Esophagus squamous epithelium (tissue), 4 donors: ENCODE measurements around the gene CBR3.

Source experiments
- POLR2A ChIP-seq, 4 donors: fragments of 450-650 bp; IDR thresholded peaks; one replicate each; pipeline ENCODE4 v1.6.1; 2017; ENCODE audit warnings: antibody characterized with exemption in 4 of 4, mild to moderate bottlenecking in 4 of 4, moderate library complexity in 3 of 4
- TF ChIP-seq, protein P1 (sequence below), 6 experiments: fragments of 450-650 bp in 4 of 6; fragments of 200-600 bp in 2 of 6; sonication (generic) in 2 of 6; IDR thresholded peaks; one replicate each; pipeline ENCODE4 v1.5.1; 2016 to 2019; ENCODE audit warnings: antibody characterized with exemption in 6 of 6, mild to moderate bottlenecking in 4 of 6, moderate library complexity in 4 of 6

- TF ChIP-seq, protein P1, sequence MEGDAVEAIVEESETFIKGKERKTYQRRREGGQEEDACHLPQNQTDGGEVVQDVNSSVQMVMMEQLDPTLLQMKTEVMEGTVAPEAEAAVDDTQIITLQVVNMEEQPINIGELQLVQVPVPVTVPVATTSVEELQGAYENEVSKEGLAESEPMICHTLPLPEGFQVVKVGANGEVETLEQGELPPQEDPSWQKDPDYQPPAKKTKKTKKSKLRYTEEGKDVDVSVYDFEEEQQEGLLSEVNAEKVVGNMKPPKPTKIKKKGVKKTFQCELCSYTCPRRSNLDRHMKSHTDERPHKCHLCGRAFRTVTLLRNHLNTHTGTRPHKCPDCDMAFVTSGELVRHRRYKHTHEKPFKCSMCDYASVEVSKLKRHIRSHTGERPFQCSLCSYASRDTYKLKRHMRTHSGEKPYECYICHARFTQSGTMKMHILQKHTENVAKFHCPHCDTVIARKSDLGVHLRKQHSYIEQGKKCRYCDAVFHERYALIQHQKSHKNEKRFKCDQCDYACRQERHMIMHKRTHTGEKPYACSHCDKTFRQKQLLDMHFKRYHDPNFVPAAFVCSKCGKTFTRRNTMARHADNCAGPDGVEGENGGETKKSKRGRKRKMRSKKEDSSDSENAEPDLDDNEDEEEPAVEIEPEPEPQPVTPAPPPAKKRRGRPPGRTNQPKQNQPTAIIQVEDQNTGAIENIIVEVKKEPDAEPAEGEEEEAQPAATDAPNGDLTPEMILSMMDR (IDR thresholded peaks at IDR 0.05), result no peak
- no peak for TF ChIP-seq POLR2A (IDR thresholded peaks at IDR 0.05)
Measured at GRCh38 chr21:36115138-36115730, 19.6 kb upstream of the CBR3 start.
